Breast epithelium (tissue), 4 donors: ENCODE measurements around the gene CDH13. TPM values are rescaled to one million over a fixed set of nuclear protein-coding genes. Genes with fewer than 3 reads are reported as not detected.

Source experiments
- DNase-seq, 2 donors: peaks; one replicate each; pipeline ENCODE4 v3.0.0-alpha.2; 2019; ENCODE audit warnings: low spot score in 2 of 2
- H3K27ac ChIP-seq, 2 donors: fragments of 200-600 bp; sonication (generic) in 1 of 2; one replicate each; pipeline ENCODE4 v1.5.1; 2016 to 2019; ENCODE audit warnings: mild to moderate bottlenecking in 1 of 2
- H3K27me3 ChIP-seq, 2 donors: fragments of 200-600 bp; sonication (generic) in 1 of 2; one replicate each; pipeline versions ENCODE4 v1.5.1 to v1.6.0; 2017 to 2019; ENCODE audit warnings: control low read depth in 1 of 2, mild to moderate bottlenecking in 1 of 2
- H3K36me3 ChIP-seq: fragments of 200-600 bp; one replicate; pipeline ENCODE4 v1.5.1; 2019
- H3K4me1 ChIP-seq, 2 donors: fragments of 200-600 bp; sonication (generic); one replicate each; pipeline ENCODE4 v1.5.1; 2016 to 2019; ENCODE audit warnings: control low read depth in 1 of 2
- H3K4me3 ChIP-seq, 3 donors: fragments of 200-600 bp; sonication (generic); 1 replicate in 2 of 3; 2 replicates in 1 of 3; pipeline ENCODE4 v1.5.1; 2016 to 2019; ENCODE audit warnings: mild to moderate bottlenecking in 3 of 3, moderate library complexity in 2 of 3
- H3K9me3 ChIP-seq, 2 donors: fragments of 200-600 bp; sonication (generic) in 1 of 2; one replicate each; pipeline ENCODE4 v1.5.1; 2016 to 2019; ENCODE audit warnings: control low read depth in 1 of 2
- POLR2A ChIP-seq: fragments of 450-650 bp; IDR thresholded peaks from one replicate; pipeline ENCODE4 v1.6.1; 2016; ENCODE audit warnings: antibody characterized with exemption, mild to moderate bottlenecking, moderate library complexity
- POLR2AphosphoS5 ChIP-seq, 3 donors: sonication (generic); formaldehyde crosslinking; IDR thresholded peaks; one replicate each; pipeline ENCODE4 v1.6.1; 2017; ENCODE audit warnings: antibody characterized with exemption in 3 of 3
- intact Hi-C: fragments of 100-400 bp; cut with DNase I; formaldehyde crosslinking; loops from one replicate; pipeline ENCODE4 v1.15.1; 2023; ENCODE audit warnings: low total_unique reads
- total RNA-seq, 3 donors: library from RNA; depleted of rRNA; stranded (reverse); fragments of >200 nt; gene quantifications; one replicate each; pipeline ENCODE4 v1.1.0, GENCODE V29; 2016
- TF ChIP-seq, protein P1 (sequence below), 3 donors: fragments of 450-650 bp; IDR thresholded peaks; one replicate each; pipeline ENCODE4 v1.5.1; 2016 to 2017; ENCODE audit warnings: antibody characterized with exemption in 3 of 3, mild to moderate bottlenecking in 3 of 3, moderate library complexity in 3 of 3

CDH13 gene
- total RNA-seq, 3 donors from 2014 or later: 6.0 to 13.1 (median 11.5) TPM

DNA sequence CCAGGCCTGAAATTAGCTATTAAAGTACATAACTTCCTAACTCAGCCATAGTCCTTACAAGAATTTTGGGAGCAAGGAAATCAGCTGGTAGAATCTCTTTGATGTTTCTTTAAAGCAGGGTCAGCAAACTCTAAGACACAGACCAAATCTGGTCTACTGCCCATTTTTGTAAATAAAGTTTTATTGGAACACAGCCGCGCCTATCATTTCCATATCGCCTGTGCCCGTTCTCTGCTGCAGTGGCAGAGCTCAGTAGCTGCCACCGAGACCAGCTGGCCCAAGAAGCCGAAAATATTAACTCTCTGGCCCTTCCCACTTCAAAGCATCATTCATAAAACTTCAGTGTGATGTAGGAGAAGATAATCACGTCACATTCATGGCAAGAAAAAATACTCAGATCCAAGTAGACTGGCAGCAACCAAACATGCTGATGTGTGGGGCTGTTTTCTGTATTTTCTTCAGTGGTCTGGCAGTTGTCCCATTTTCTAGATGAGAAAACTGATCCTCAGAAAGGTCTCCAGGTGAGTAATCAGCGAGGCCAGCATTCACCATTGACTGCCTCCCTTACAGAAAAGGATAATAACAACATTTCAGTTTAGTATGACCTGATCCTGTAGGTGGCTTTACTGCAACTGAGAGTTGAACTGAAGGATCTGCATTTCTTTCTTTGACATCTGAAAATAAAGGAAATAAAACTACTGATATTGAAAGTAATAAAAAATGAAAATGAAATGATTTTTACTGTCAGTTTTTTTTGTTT lies 1163.1 kb downstream of the CDH13 start:
- Histone ChIP-seq H3K36me3 (no peaks in the 10 kb centered on the region), H3K4me1 (no peaks in the 10 kb centered on the region), H3K4me3 (no peak overlapping the region), H3K27ac (no peak overlapping the region), H3K9me3 (no peaks in the 10 kb centered on the region), H3K27me3 (no peaks in the 10 kb centered on the region)
- intact Hi-C loops: no loop called here
- TF ChIP-seq, protein P1, sequence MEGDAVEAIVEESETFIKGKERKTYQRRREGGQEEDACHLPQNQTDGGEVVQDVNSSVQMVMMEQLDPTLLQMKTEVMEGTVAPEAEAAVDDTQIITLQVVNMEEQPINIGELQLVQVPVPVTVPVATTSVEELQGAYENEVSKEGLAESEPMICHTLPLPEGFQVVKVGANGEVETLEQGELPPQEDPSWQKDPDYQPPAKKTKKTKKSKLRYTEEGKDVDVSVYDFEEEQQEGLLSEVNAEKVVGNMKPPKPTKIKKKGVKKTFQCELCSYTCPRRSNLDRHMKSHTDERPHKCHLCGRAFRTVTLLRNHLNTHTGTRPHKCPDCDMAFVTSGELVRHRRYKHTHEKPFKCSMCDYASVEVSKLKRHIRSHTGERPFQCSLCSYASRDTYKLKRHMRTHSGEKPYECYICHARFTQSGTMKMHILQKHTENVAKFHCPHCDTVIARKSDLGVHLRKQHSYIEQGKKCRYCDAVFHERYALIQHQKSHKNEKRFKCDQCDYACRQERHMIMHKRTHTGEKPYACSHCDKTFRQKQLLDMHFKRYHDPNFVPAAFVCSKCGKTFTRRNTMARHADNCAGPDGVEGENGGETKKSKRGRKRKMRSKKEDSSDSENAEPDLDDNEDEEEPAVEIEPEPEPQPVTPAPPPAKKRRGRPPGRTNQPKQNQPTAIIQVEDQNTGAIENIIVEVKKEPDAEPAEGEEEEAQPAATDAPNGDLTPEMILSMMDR (IDR thresholded peaks at IDR 0.05): no peak
- no peak for TF ChIP-seq POLR2A
- TF ChIP-seq POLR2AphosphoS5 (IDR thresholded peaks at IDR 0.05): no peak
- no peak for DNase-seq

DNA sequence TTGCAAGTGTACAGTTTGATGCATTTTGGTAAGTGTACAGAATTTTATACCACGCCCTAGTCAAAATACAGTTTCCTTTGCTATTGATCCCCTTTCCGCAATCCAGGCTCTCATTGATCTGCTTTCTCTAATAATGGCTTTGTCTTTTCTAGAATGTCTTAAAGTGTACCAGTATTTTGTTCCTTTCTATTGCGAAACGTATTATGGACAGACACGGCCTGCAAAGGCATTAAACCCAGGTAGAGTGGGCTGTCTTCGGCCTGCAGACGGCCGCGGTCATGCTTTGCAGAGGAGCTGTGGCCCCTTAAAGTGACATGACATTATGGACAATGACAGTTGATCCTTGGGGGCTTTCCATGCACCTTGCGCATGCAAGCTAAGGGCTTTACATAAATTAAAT lies 1165.1 kb downstream of the CDH13 start:
- H3K27ac ChIP-seq: no peak overlapping the region
- intact Hi-C loops: no loop called here
- H3K4me1 ChIP-seq: no peaks in the 10 kb centered on the region
- H3K36me3 ChIP-seq: no peaks in the 10 kb centered on the region
- TF ChIP-seq POLR2A (no peak), POLR2AphosphoS5 (IDR thresholded peaks at IDR 0.05) (no peak)
- TF ChIP-seq, protein P1 (IDR thresholded peaks at IDR 0.05): no peak
- H3K27me3 ChIP-seq: no peaks in the 10 kb centered on the region
- H3K9me3 ChIP-seq: no peaks in the 10 kb centered on the region
- DNase-seq: no peak
- H3K4me3 ChIP-seq: no peak overlapping the region

DNA sequence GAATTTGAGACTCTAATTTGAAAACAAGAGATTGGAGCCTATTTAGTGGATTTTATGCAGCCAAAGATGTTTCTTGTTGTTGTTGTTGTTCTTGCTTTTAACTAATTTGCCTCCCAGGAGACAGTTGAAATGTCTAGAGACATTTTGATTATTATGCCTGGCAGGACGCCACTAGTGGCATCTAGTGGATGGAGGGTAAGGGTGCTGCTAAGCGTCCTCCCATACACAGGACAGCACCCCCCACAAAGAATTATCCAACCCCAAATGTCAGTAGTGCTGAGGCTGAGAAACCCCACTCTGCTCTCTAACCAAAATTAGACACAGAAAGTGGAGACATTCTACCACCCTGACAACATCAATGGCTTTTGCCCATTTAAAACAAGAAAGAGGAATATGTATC lies 1165.6 kb downstream of the CDH13 start:
- no peak for TF ChIP-seq POLR2A
- no peak for TF ChIP-seq POLR2AphosphoS5 (IDR thresholded peaks at IDR 0.05)
- TF ChIP-seq, protein P1 (IDR thresholded peaks at IDR 0.05): no peak
- H3K4me1 ChIP-seq: no peaks in the 10 kb centered on the region
- DNase-seq: no peak

DNA sequence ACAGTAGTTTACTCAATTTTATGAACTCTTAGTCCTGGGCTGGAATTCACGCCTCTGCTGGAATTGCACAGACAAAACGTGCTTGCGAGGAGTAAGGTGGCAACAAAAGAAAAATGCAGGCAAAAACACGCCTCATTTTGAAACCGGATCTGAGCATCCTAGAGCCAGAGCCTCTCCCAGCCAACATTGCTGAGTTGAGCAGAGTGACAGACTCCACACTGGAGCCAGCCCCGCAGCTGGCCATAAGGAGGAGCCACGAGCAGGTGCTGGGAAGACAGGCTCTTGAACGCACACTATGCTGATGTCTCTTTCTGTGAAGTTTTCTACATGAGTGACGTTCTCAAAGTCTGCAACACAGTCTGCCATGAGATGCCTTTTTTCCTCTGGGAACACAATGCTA lies 1166.4 kb downstream of the CDH13 start:
- intact Hi-C loops: no loop called here
- no peak overlapping the region for H3K27ac ChIP-seq
- no peaks in the 10 kb centered on the region for H3K9me3 ChIP-seq
- TF ChIP-seq POLR2AphosphoS5 (IDR thresholded peaks at IDR 0.05) (no peak), POLR2A (no peak)
- TF ChIP-seq, protein P1 (IDR thresholded peaks at IDR 0.05): no peak
- no peaks in the 10 kb centered on the region for H3K36me3 ChIP-seq
- no peak overlapping the region for H3K4me3 ChIP-seq
- no peak for DNase-seq
- no peaks in the 10 kb centered on the region for H3K4me1 ChIP-seq
- no peaks in the 10 kb centered on the region for H3K27me3 ChIP-seq

More for the DNA sequence above, 1165.6 kb downstream of the CDH13 start:
- Histone ChIP-seq H3K27ac (no peak overlapping the region), H3K36me3 (no peaks in the 10 kb centered on the region), H3K4me3 (no peak overlapping the region), H3K9me3 (no peaks in the 10 kb centered on the region), H3K27me3 (no peaks in the 10 kb centered on the region)
- intact Hi-C loops: no loop called here

DNA sequence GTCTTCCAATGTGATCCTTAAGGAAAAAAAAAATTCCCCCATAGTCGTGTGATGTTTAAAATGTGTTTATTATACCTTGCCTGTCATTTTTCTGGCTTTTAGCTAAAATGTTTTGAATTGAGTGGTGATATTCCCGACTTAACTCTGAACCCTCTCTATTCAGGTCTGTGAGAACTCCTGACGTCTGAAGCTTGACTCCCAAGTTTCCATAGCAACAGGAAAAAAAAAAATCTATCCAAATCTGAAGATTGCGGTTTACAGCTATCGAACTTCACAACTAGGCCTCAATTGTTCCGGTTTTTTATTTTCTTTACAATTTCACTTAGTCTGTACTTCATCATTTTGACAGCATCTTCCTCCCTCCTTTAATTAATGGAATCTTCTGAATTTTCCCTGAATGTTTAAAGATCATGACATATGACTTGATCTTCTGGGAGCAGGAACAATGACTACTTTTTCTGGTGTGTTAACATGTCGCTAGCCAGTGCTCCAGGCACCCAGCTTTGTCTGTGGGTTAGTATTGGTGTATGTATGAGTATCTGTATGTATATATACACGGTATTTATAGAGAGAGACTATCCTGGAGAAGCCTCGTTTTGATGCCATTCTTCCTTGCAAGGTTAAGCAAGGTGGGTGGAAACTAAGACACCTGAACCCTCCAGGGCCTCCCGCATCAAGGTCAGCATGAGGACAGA lies 1168.2 kb downstream of the CDH13 start:
- no peaks in the 10 kb centered on the region for H3K9me3 ChIP-seq
- DNase-seq: no peak
- H3K4me1 ChIP-seq: no peaks in the 10 kb centered on the region
- H3K27me3 ChIP-seq: no peaks in the 10 kb centered on the region
- no peaks in the 10 kb centered on the region for H3K36me3 ChIP-seq
- H3K27ac ChIP-seq: no peak overlapping the region
- intact Hi-C loops: no loop called here
- TF ChIP-seq POLR2AphosphoS5 (IDR thresholded peaks at IDR 0.05) (no peak), POLR2A (no peak)
- TF ChIP-seq, protein P1 (IDR thresholded peaks at IDR 0.05): no peak
- H3K4me3 ChIP-seq: no peak overlapping the region
